Measurements from ENCODE around the gene LOX. TPM values are rescaled to one million over a fixed set of nuclear protein-coding genes. Genes with fewer than 3 reads are reported as not detected.

Gene LOX
- total and polyA plus RNA-seq, 9 of the 15 experiments (the other 6 are each of a cell fraction or from before 2014, with no cell fraction given) = 0.06 to 0.09 TPM; not detected in 7

DNA sequence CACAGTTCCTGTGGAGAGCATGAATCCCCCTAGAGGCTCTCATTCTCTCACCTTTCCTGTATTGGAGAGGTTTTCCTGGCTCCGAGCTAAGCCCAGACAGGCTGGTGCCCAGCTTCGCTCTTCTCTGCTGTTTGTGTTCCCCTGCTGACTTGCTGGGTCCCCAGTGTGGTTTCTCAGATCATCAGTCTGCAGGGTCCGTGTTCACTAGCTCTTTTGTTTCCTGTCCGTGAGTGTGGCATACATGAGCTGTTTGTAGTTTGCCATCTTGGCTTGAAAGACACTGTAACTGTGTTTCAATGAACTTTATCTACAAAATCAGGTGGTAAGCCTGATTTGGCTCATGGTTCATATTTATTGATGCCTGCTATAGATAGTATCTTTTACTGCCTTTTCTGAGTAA lies 23.8 kb downstream of the LOX start:
- no peaks in the 10 kb centered on the region for H3K9me1 ChIP-seq (ENCODE audit: control insufficient read depth, insufficient read depth, low read length)
- BruUV-seq (replicated peaks) = no TSS peak
- in situ Hi-C loops (cut with MboI) = no loop called here
- H3K9me3 ChIP-seq (replicated peaks; ENCODE audit: control insufficient read depth, insufficient read depth, low read depth, low read length) = no peaks in the 10 kb centered on the region
- H3K27ac ChIP-seq (ENCODE audit: extremely low read depth, low read depth, low read length) = no peak overlapping the region
- H3K27me3 ChIP-seq (ENCODE audit: control insufficient read depth in 2 of 2, insufficient read depth in 2 of 2, low read length in 2 of 2) = no peaks in the 10 kb centered on the region
- no peak overlapping the region for H3K4me2 ChIP-seq (ENCODE audit: insufficient read depth, low read length)
- ATAC-seq (no peak), DNase-seq (ENCODE audit: extremely low read depth in 1 of 4, low spot score in 3 of 4) (no peak), FAIRE-seq (no peak)
- no peak overlapping the region for H3K4me3 ChIP-seq
- no peaks in the 10 kb centered on the region for H3K4me1 ChIP-seq (replicated peaks in 1 of 2; ENCODE audit: control insufficient read depth in 2 of 2, insufficient read depth in 2 of 2, low read length in 2 of 2)
- H2AFZ ChIP-seq (ENCODE audit: low read depth, low read length) = no peak overlapping the region
- 57% methylated on average over 4 of the region's 4 CpGs for WGBS (ENCODE audit: insufficient coverage, low coverage, missing lambda C conversion rate)
- H3K9ac ChIP-seq (ENCODE audit: insufficient read depth in 1 of 2, low read depth in 2 of 2, low read length in 2 of 2) = no peak overlapping the region
- intact Hi-C loops (cut with micrococcal nuclease) = no loop called here
- no peaks in the 10 kb centered on the region for H3K36me3 ChIP-seq (ENCODE audit: control insufficient read depth, insufficient read depth, low read length)
- H3K79me2 ChIP-seq (ENCODE audit: control insufficient read depth, insufficient read depth, low read length) = no peaks in the 10 kb centered on the region
- CTCF ChIA-PET (ENCODE audit: low intra/inter-chr PET ratio) = no interaction called here
- no peaks in the 10 kb centered on the region for H4K20me1 ChIP-seq (replicated peaks; ENCODE audit: control insufficient read depth, insufficient read depth, low read length)
- POLR2A ChIA-PET = interaction anchor here (1.7 kb wide), 1 partner anchor 9 kb away, joined by 4 read pairs; no protein-coding TSS in a partner anchor
- TF ChIP-seq SLC30A9 (CRISPR knock-in tag; IDR thresholded peaks at IDR 0.05) = no peak
- TF ChIP-seq SP1 (CRISPR knock-in tag; IDR thresholded peaks at IDR 0.05) = no peak
- TF ChIP-seq ZNF212 (CRISPR knock-in tag; IDR thresholded peaks at IDR 0.05) = no peak
- TF ChIP-seq, protein P1, sequence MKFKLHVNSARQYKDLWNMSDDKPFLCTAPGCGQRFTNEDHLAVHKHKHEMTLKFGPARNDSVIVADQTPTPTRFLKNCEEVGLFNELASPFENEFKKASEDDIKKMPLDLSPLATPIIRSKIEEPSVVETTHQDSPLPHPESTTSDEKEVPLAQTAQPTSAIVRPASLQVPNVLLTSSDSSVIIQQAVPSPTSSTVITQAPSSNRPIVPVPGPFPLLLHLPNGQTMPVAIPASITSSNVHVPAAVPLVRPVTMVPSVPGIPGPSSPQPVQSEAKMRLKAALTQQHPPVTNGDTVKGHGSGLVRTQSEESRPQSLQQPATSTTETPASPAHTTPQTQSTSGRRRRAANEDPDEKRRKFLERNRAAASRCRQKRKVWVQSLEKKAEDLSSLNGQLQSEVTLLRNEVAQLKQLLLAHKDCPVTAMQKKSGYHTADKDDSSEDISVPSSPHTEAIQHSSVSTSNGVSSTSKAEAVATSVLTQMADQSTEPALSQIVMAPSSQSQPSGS (CRISPR knock-in tag; IDR thresholded peaks at IDR 0.05) = no peak
- TF ChIP-seq MCM7 (IDR thresholded peaks at IDR 0.05) = no peak
- TF ChIP-seq ELK1 (CRISPR knock-in tag; IDR thresholded peaks at IDR 0.05) = no peak
- no peak for TF ChIP-seq RAD51 (IDR thresholded peaks at IDR 0.05; ENCODE audit: borderline replicate concordance, low read depth)
- no peak for TF ChIP-seq ZSCAN32 (CRISPR knock-in tag; IDR thresholded peaks at IDR 0.05)
- TF ChIP-seq MECOM (CRISPR knock-in tag; IDR thresholded peaks at IDR 0.05) = no peak
- no peak for TF ChIP-seq TBL1XR1 (IDR thresholded peaks at IDR 0.05; ENCODE audit: low read length in 2 of 2)

Measured in K562 (cell line).